ENCODE results near the gene CACNA2D2. TPM values are rescaled to one million over a fixed set of nuclear protein-coding genes. Genes with fewer than 3 reads are reported as not detected.

CACNA2D2 gene
- total RNA-seq, 1 experiment from 2014 or later, result 27.7 TPM

DNA sequence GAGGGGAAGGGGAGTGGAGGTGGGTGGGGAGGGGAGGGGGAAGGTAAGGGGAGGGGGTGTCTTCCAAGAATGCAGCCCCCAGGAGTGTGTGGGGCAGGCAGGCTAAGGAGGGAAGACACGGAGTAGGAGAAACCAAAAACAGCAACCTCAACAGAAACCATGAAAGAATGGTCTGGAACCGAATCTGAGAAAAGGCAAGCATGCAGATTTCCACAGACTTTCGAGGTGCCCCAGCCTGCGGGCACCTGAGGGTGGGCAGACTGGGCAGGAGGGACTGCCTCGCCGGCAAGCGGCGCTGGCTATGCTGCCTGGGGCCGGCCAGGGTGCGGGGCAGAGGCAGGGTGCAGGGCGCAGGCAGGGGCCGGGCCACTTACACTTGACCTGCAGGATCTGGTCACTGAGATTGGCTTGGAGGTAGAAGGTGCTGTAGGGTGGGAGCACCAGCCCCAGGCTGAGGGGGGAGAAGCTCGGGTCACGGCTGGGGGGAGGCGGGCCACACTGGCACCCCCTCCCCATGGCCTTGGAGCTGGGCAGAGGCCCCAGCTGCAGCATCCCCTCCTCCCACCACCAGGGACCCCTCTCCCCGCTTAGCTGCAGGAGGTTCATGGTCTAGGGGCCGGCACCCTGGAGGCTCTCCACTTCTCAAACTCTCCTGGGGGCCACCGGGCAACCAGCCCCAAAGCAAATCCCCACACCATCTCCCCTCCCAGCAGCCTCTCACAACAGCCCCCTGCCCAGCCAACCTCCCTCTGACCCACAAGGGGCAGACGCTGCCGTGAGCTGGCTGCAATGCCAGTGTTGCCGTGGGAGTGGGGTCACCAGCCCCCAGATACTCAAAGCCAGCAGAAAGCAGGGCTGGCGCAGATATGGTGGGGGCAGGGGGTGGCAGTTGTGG, 128.8 kb downstream of the CACNA2D2 start:
- H3K79me1 ChIP-seq (ENCODE audit: insufficient read depth, low read depth, low read length, poor library complexity, severe bottlenecking), result no peaks in the 10 kb centered on the region
- no peaks in the 10 kb centered on the region for H3K9me3 Mint-ChIP-seq
- WGBS (ENCODE audit: extremely low coverage, insufficient read length, low lambda C conversion rate), result no CpG with 5 or more reads among the region's 22 CpGs
- H3K9me3 ChIP-seq (ENCODE audit: control insufficient read depth, low read depth, low read length), result no peaks in the 10 kb centered on the region
- H3K36me3 Mint-ChIP-seq (ENCODE audit: insufficient read depth in 1 of 3, low read depth in 3 of 3), result peaks cover 0 to 4% (median 0%) of the 10 kb centered on the region in 3 experiments; a peak in 1 of 7 replicates
- no peak overlapping the region for H3K27ac ChIP-seq (ENCODE audit: insufficient read length, low read depth, low read length)
- no peak overlapping the region for H3K4me2 ChIP-seq (ENCODE audit: insufficient read depth, insufficient read length, low read length)
- H3K18ac ChIP-seq (ENCODE audit: insufficient read length, low read depth, low read length), result no peak overlapping the region
- H2BK5ac ChIP-seq (ENCODE audit: insufficient read length, low read length), result no peak overlapping the region
- H3K9ac ChIP-seq (ENCODE audit: extremely low read depth, insufficient read length, low read length), result no peak overlapping the region
- DNase-seq, result no peak
- peak overlapping the region in 1 of 2 experiments; percentile 38; a peak in 1 of 5 replicates for H3K4me3 Mint-ChIP-seq
- H4K5ac ChIP-seq (ENCODE audit: insufficient read length, low read depth, low read length), result no peak overlapping the region
- H3K23ac ChIP-seq (ENCODE audit: insufficient read length, low read depth, low read length), result no peak overlapping the region
- TF ChIP-seq, protein P1, sequence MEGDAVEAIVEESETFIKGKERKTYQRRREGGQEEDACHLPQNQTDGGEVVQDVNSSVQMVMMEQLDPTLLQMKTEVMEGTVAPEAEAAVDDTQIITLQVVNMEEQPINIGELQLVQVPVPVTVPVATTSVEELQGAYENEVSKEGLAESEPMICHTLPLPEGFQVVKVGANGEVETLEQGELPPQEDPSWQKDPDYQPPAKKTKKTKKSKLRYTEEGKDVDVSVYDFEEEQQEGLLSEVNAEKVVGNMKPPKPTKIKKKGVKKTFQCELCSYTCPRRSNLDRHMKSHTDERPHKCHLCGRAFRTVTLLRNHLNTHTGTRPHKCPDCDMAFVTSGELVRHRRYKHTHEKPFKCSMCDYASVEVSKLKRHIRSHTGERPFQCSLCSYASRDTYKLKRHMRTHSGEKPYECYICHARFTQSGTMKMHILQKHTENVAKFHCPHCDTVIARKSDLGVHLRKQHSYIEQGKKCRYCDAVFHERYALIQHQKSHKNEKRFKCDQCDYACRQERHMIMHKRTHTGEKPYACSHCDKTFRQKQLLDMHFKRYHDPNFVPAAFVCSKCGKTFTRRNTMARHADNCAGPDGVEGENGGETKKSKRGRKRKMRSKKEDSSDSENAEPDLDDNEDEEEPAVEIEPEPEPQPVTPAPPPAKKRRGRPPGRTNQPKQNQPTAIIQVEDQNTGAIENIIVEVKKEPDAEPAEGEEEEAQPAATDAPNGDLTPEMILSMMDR (conservative IDR thresholded peaks at IDR 0.05), result no peak; the same call in 2 of the 3 replicates
- no peak overlapping the region for H2BK20ac ChIP-seq (ENCODE audit: low read depth, low read length, poor library complexity, severe bottlenecking)
- no peaks in the 10 kb centered on the region for H3K4me1 ChIP-seq (ENCODE audit: insufficient read depth, low read length)
- H4K20me1 ChIP-seq (ENCODE audit: control insufficient read depth, insufficient read depth, insufficient read length), result peaks cover 2% of the 10 kb centered on the region
- H3K23me2 ChIP-seq (ENCODE audit: insufficient read length, low read depth, low read length, poor library complexity, severe bottlenecking), result no peaks in the 10 kb centered on the region
- H3K27me3 ChIP-seq (ENCODE audit: insufficient read depth, low read length), result no peaks in the 10 kb centered on the region
- no peak overlapping the region for H4K8ac ChIP-seq (replicated peaks; ENCODE audit: insufficient read length, low read depth, low read length)
- no peak overlapping the region for H3K27ac Mint-ChIP-seq
- no peak overlapping the region for H2BK120ac ChIP-seq (ENCODE audit: low read depth, low read length, poor library complexity, severe bottlenecking)
- no peak overlapping the region for H2BK15ac ChIP-seq (ENCODE audit: low read depth, low read length)
- no peak overlapping the region for H3K56ac ChIP-seq (ENCODE audit: insufficient read length, low read depth, low read length)
- peaks cover 5% of the 10 kb centered on the region for H3K27me3 Mint-ChIP-seq (ENCODE audit: low read depth)
- peaks cover 22 to 55% of the 10 kb centered on the region in 2 experiments for H3K4me1 Mint-ChIP-seq
- no peak overlapping the region for H3K14ac ChIP-seq (ENCODE audit: insufficient read depth, low read length)
- no peak overlapping the region for H2AK5ac ChIP-seq (ENCODE audit: insufficient read length, low read length)
- no peak overlapping the region for H3T11ph ChIP-seq (ENCODE audit: low read length)
- H3K79me2 ChIP-seq (ENCODE audit: insufficient read depth, low read length), result no peaks in the 10 kb centered on the region
- H3K4ac ChIP-seq (ENCODE audit: low read depth, low read length), result no peak overlapping the region
- H4K91ac ChIP-seq (ENCODE audit: insufficient read length, low read depth, low read length), result no peak overlapping the region
- H2AFZ ChIP-seq (ENCODE audit: low read length), result no peak overlapping the region
- H2BK12ac ChIP-seq (ENCODE audit: insufficient read length, low read depth, low read length), result no peak overlapping the region
